DND-41 (cell line): Measurements from ENCODE around the gene ARHGAP28.

Source experiments
- ATAC-seq: fragments of 200-7000 bp; cut with Tn5 transposase; 3 replicates; pipeline ENCODE4 v1.9.1; 2021; ENCODE audit warnings: low read depth; ENCODE audit not compliant: insufficient read depth
- DNase-seq: peaks from one replicate; pipeline ENCODE4 v3.0.0-alpha.2; 2020
- H2AFZ ChIP-seq: 2 replicates; pipeline ENCODE4 v1.6.0; 2012; ENCODE audit warnings: low read depth, low read length
- H3K27ac ChIP-seq: 2 replicates; pipeline ENCODE4 v1.5.1; 2012; ENCODE audit warnings: low read length, inconsistent platforms
- H3K27me3 ChIP-seq: fragments of 200-600 bp; sonication (generic); 2 replicates; pipeline ENCODE4 v1.6.0; 2012; ENCODE audit warnings: low read length, mild to moderate bottlenecking, inconsistent platforms; ENCODE audit not compliant: insufficient read depth, poor library complexity
- H3K36me3 ChIP-seq: 2 replicates; pipeline ENCODE4 v1.5.1; 2012; ENCODE audit warnings: low read length, inconsistent platforms; ENCODE audit not compliant: insufficient read depth
- H3K4me1 ChIP-seq: 2 replicates; pipeline ENCODE4 v1.5.1; 2012; ENCODE audit warnings: mild to moderate bottlenecking, low read length; ENCODE audit not compliant: insufficient read depth
- H3K4me2 ChIP-seq: 2 replicates; pipeline ENCODE4 v1.6.0; 2012; ENCODE audit warnings: mild to moderate bottlenecking, moderate library complexity, low read length, inconsistent platforms; ENCODE audit not compliant: insufficient read depth
- H3K4me3 ChIP-seq, 2 experiments: fragments of 200-600 bp in 1 of 2; shearing (Covaris generic) in 1 of 2; 2 replicates each; pipeline ENCODE4 v1.5.1; 2012 to 2016; ENCODE audit warnings: inconsistent platforms in 2 of 2, low read length in 2 of 2, mild to moderate bottlenecking in 2 of 2, low read depth in 1 of 2, moderate library complexity in 1 of 2
- H3K79me2 ChIP-seq: 2 replicates; pipeline ENCODE4 v1.6.0; 2012; ENCODE audit warnings: low read length, inconsistent platforms; ENCODE audit not compliant: insufficient read depth
- H3K9ac ChIP-seq: 2 replicates; pipeline ENCODE4 v1.6.0; 2012; ENCODE audit warnings: low read depth, mild to moderate bottlenecking, inconsistent platforms, low read length, moderate library complexity
- H3K9me3 ChIP-seq: 2 replicates; pipeline ENCODE4 v1.5.1; 2012; ENCODE audit warnings: low read length, moderate library complexity, mild to moderate bottlenecking, inconsistent platforms; ENCODE audit not compliant: insufficient read depth, severe bottlenecking
- H4K20me1 ChIP-seq: 2 replicates; pipeline ENCODE4 v1.6.0; 2012; ENCODE audit warnings: low read length; ENCODE audit not compliant: insufficient read depth
- EZH2 ChIP-seq: IDR thresholded peaks from 3 replicates; pipeline ENCODE4 v1.6.1; 2012; ENCODE audit warnings: borderline replicate concordance, low read depth, mild to moderate bottlenecking, moderate library complexity, low read length, inconsistent platforms; ENCODE audit not compliant: severe bottlenecking
- TF ChIP-seq, protein P1 (sequence below): IDR thresholded peaks from 2 replicates; pipeline ENCODE4 v1.5.1; 2012; ENCODE audit warnings: borderline replicate concordance, low read length, moderate library complexity, mild to moderate bottlenecking; ENCODE audit not compliant: poor library complexity, severe bottlenecking; ENCODE audit errors: extremely low read depth

The ARHGAP28 gene

DNA sequence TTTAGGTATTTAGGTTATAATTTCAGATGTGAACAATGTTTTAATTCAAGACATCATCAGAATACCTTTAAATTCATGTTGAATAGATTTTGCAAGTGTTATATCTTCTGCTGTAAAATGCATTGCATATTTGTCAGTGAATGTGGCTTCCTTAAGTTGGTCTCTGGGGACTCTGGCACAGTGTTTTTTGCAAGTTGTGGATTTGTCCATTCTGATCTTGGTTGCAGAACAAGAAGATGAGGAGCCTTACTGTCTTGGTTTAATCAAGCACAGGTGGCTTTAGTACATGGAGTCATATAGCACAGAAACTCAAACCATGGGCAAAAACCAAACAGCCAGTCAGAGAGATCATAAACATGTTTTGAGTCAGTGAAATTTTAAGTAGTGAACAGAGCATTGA, 135.7 kb downstream of the ARHGAP28 start:
- Histone ChIP-seq H3K27me3 (no peaks in the 10 kb centered on the region), H3K79me2 (no peaks in the 10 kb centered on the region), H4K20me1 (no peaks in the 10 kb centered on the region), H3K36me3 (no peaks in the 10 kb centered on the region), H2AFZ (no peak overlapping the region), H3K9ac (no peak overlapping the region), H3K4me1 (no peaks in the 10 kb centered on the region), H3K27ac (no peak overlapping the region), H3K4me3 (no peak overlapping the region), H3K4me2 (no peak overlapping the region), H3K9me3 (no peaks in the 10 kb centered on the region)
- DNase-seq (no peak), ATAC-seq (no peak)
- no peak for TF ChIP-seq EZH2
- TF ChIP-seq, protein P1, sequence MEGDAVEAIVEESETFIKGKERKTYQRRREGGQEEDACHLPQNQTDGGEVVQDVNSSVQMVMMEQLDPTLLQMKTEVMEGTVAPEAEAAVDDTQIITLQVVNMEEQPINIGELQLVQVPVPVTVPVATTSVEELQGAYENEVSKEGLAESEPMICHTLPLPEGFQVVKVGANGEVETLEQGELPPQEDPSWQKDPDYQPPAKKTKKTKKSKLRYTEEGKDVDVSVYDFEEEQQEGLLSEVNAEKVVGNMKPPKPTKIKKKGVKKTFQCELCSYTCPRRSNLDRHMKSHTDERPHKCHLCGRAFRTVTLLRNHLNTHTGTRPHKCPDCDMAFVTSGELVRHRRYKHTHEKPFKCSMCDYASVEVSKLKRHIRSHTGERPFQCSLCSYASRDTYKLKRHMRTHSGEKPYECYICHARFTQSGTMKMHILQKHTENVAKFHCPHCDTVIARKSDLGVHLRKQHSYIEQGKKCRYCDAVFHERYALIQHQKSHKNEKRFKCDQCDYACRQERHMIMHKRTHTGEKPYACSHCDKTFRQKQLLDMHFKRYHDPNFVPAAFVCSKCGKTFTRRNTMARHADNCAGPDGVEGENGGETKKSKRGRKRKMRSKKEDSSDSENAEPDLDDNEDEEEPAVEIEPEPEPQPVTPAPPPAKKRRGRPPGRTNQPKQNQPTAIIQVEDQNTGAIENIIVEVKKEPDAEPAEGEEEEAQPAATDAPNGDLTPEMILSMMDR, result no peak

DNA sequence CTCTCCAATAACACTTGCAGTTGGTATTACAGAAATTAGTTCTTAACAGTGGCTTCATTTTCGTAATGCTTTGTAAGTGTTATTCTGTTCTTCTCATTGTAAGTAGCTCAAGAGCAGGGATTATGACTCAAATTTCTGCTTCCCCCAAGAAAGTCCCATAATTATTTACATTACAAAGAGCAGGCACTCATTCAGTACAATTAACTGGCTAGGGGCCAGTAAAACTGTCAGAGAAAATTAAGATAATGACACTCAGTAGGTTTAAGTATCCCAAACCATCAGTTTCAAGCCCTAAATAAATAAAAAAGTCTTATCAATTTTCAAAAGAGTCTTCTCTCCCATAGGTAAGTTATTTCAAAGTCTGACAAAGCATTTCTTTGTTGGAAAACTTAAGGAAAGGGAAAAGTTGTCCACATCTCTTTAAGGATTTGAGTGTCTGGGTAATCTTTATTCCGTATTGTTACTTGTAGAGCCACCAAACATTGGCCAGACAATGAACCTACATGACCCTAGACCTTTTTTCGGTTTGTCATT, 137.1 kb downstream of the ARHGAP28 start:
- Histone ChIP-seq H3K36me3 (no peaks in the 10 kb centered on the region), H3K79me2 (no peaks in the 10 kb centered on the region), H3K4me3 (no peak overlapping the region), H3K27me3 (no peaks in the 10 kb centered on the region), H3K4me2 (no peak overlapping the region), H2AFZ (no peak overlapping the region), H3K27ac (no peak overlapping the region), H3K4me1 (no peaks in the 10 kb centered on the region), H3K9ac (no peak overlapping the region), H4K20me1 (no peaks in the 10 kb centered on the region), H3K9me3 (no peaks in the 10 kb centered on the region)
- DNase-seq, result no peak
- ATAC-seq, result no peak
- TF ChIP-seq, protein P1, result no peak
- TF ChIP-seq EZH2, result no peak

DNA sequence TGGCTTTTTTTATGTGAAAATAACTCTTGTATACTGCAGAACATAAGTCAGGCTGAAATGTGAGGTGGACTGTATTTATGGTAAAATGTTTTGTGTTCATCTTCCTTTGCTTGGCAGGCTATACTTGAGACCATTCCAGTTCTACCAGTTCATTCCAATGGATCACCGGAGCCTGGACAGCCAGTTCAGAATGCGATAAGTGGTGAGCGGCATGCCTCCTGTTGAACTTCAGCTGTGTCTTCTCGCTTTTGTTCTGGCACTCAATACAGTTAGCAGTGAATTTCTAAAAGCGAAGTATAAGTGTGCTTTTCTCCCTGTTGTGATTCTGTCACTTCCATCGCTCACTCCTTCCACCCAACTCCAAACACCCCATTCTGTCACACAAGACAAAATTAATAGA, 138.5 kb downstream of the ARHGAP28 start:
- Histone ChIP-seq H3K79me2 (no peaks in the 10 kb centered on the region), H4K20me1 (no peaks in the 10 kb centered on the region), H3K27ac (no peak overlapping the region), H2AFZ (no peak overlapping the region), H3K27me3 (no peaks in the 10 kb centered on the region), H3K9ac (no peak overlapping the region), H3K4me1 (no peaks in the 10 kb centered on the region), H3K4me3 (no peak overlapping the region), H3K9me3 (no peaks in the 10 kb centered on the region), H3K36me3 (no peaks in the 10 kb centered on the region), H3K4me2 (no peak overlapping the region)
- TF ChIP-seq, protein P1, result no peak
- no peak for ATAC-seq
- no peak for DNase-seq

DNA sequence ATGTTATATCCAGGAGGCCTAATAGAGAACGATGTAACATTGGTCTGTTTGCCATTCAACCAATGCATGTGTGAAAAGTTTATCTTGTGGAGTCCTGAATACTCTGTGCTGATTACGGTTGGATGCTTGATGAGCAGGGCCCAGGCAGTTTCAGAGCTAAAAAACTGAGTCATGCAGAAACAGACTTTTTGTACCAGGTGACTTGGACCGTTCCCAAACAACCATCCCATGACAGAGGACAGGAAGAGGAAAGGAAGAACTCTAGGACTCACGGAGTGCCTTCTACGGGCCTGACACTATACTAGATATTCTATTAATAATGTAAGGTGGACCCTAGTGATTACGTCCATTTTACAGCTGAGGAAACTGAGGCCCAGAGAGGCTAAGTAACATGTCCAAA, 142.1 kb downstream of the ARHGAP28 start:
- H3K4me1 ChIP-seq, result no peaks in the 10 kb centered on the region
- no peak overlapping the region for H3K9ac ChIP-seq
- no peak overlapping the region for H3K27ac ChIP-seq
- no peaks in the 10 kb centered on the region for H3K79me2 ChIP-seq
- ATAC-seq (no peak), DNase-seq (no peak)
- no peak overlapping the region for H3K4me2 ChIP-seq
- H4K20me1 ChIP-seq, result no peaks in the 10 kb centered on the region
- no peak for TF ChIP-seq EZH2
- TF ChIP-seq, protein P1, result no peak
- H3K27me3 ChIP-seq, result no peaks in the 10 kb centered on the region
- H3K36me3 ChIP-seq, result no peaks in the 10 kb centered on the region
- H3K4me3 ChIP-seq, result no peak overlapping the region
- H3K9me3 ChIP-seq, result no peaks in the 10 kb centered on the region
- no peak overlapping the region for H2AFZ ChIP-seq
